Fibroblast of lung (primary cell): Measurements from ENCODE around the gene TMEM222. TPM values are rescaled to one million over a fixed set of nuclear protein-coding genes. Genes with fewer than 3 reads are reported as not detected.

Experiments
- DNase-seq, 2 donors: peaks; one replicate each; pipeline versions ENCODE4 v3.0.0 to v3.0.0-alpha.2; 2010; ENCODE audit warnings: low read depth in 2 of 2
- H2AFZ ChIP-seq: 2 replicates; pipeline ENCODE4 v1.5.1; 2012; ENCODE audit warnings: low read length, control low read depth, inconsistent platforms
- H3K27ac ChIP-seq: 2 replicates; pipeline ENCODE4 v1.5.1; 2011; ENCODE audit warnings: low read length, control low read depth; ENCODE audit not compliant: insufficient read depth
- H3K27me3 ChIP-seq: 2 replicates; pipeline ENCODE4 v1.5.1; 2011; ENCODE audit warnings: mild to moderate bottlenecking, low read length; ENCODE audit not compliant: control insufficient read depth, insufficient read depth
- H3K36me3 ChIP-seq: 2 replicates; pipeline ENCODE4 v1.5.1; 2011; ENCODE audit warnings: low read length; ENCODE audit not compliant: control insufficient read depth, insufficient read depth
- H3K4me1 ChIP-seq: 2 replicates; pipeline ENCODE4 v1.5.1; 2011; ENCODE audit warnings: low read length; ENCODE audit not compliant: control insufficient read depth, insufficient read depth; ENCODE audit errors: extremely low read depth
- H3K4me2 ChIP-seq: 2 replicates; pipeline ENCODE4 v1.5.1; 2011; ENCODE audit warnings: low read length, control low read depth; ENCODE audit not compliant: insufficient read depth; ENCODE audit errors: extremely low read depth
- H3K4me3 ChIP-seq, 4 experiments: fragments of 200-600 bp in 1 of 4; sonication (generic) in 1 of 4; replicated peaks in 1 of 4; 2 replicates each; pipeline ENCODE4 v1.5.1; 2011 to 2016; ENCODE audit warnings: low read length in 4 of 4, low read depth in 3 of 4, mild to moderate bottlenecking in 3 of 4, control low read depth in 2 of 4, inconsistent platforms in 1 of 4, mixed read lengths in 1 of 4; ENCODE audit not compliant: insufficient read depth in 1 of 4; ENCODE audit errors: control extremely low read depth in 1 of 4
- H3K79me2 ChIP-seq: 2 replicates; pipeline ENCODE4 v1.5.1; 2012; ENCODE audit warnings: mild to moderate bottlenecking, low read length, inconsistent platforms; ENCODE audit not compliant: control insufficient read depth, insufficient read depth
- H3K9ac ChIP-seq: 2 replicates; pipeline ENCODE4 v1.5.1; 2011; ENCODE audit warnings: mild to moderate bottlenecking, low read length, control low read depth; ENCODE audit not compliant: insufficient read depth
- H3K9me3 ChIP-seq: 2 replicates; pipeline ENCODE4 v1.5.1; 2012; ENCODE audit warnings: low read depth, low read length; ENCODE audit not compliant: control insufficient read depth, insufficient read depth
- H4K20me1 ChIP-seq: 2 replicates; pipeline ENCODE4 v1.5.1; 2011; ENCODE audit warnings: low read length; ENCODE audit not compliant: control insufficient read depth, insufficient read depth; ENCODE audit errors: extremely low read depth
- EZH2 ChIP-seq: IDR thresholded peaks from 2 replicates; pipeline ENCODE4 v1.5.1; 2012; ENCODE audit warnings: low read length, control low read depth, mild to moderate bottlenecking; ENCODE audit errors: missing control alignments
- polyA plus RNA-seq, 2 donors: library from polyadenylated mRNA; depleted of rRNA in 1 of 2; stranded (reverse) in 1 of 2; unstranded in 1 of 2; fragments of >200 nt; gene quantifications; 2 replicates each; pipeline ENCODE4 v1.2.1, GENCODE V29; 2011 to 2012; ENCODE audit warnings: missing spikeins in 1 of 2
- total RNA-seq: library from RNA; depleted of rRNA; stranded (reverse); fragments of >200 nt; gene quantifications from 2 replicates; pipeline ENCODE4 v1.2.1, GENCODE V29; 2014
- TF ChIP-seq, protein P1 (sequence below), 2 donors: IDR thresholded peaks in 1 of 2; conservative IDR thresholded peaks in 1 of 2; 1 replicate in 1 of 2; 2 replicates in 1 of 2; pipeline ENCODE4 v1.5.1; 2011 to 2012; ENCODE audit warnings: low read length in 2 of 2, control low read depth in 1 of 2, inconsistent platforms in 1 of 2, low read depth in 1 of 2, mild to moderate bottlenecking in 1 of 2

TMEM222 gene
- total and polyA plus RNA-seq, 2 donors (not counting 1 experiment from before 2014, with no cell fraction given): 21.6 to 37.1 TPM

DNA sequence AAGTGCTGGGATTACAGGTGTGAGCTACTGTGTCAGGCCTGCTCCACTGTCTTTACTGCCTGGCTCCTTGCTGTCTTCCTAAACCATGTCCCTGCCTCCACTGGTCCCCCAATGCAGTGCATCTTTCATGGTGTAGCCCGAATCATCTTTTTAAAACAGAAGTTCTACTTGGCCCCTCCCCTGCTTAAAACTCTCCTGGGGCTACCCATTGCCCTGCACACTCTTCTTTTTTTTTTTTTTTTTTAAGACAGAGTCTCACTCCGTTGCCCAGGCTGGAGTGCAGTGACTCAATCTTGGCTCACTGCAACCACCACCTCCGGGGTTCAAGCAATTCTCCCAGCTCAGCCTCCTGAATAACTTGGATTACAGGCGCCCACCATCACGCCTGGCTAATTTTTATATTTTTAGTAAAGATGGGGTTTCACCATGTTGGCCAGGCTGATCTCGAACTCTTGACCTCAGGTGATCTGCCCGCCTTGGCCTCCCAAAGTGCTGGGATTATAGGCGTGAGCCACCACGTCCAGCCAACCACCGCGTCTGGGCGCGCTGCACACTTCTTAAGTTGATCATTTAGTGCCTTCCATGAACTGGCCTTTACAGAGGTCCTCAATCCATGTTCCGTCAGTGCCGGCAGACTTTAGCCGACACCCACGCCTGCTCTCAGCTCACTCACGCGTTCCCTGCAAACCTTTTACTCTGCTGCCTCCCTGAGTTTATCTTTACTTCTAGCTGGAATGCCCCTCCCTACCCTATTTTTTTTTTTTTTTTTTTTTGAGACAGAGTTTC lies 50.3 kb downstream of the TMEM222 start:
- no peak overlapping the region for H3K9ac ChIP-seq
- no peak overlapping the region for H2AFZ ChIP-seq
- TF ChIP-seq EZH2: no peak
- TF ChIP-seq, protein P1, sequence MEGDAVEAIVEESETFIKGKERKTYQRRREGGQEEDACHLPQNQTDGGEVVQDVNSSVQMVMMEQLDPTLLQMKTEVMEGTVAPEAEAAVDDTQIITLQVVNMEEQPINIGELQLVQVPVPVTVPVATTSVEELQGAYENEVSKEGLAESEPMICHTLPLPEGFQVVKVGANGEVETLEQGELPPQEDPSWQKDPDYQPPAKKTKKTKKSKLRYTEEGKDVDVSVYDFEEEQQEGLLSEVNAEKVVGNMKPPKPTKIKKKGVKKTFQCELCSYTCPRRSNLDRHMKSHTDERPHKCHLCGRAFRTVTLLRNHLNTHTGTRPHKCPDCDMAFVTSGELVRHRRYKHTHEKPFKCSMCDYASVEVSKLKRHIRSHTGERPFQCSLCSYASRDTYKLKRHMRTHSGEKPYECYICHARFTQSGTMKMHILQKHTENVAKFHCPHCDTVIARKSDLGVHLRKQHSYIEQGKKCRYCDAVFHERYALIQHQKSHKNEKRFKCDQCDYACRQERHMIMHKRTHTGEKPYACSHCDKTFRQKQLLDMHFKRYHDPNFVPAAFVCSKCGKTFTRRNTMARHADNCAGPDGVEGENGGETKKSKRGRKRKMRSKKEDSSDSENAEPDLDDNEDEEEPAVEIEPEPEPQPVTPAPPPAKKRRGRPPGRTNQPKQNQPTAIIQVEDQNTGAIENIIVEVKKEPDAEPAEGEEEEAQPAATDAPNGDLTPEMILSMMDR (conservative IDR thresholded peaks at IDR 0.05 in 1 of 2, IDR thresholded peaks at IDR 0.05 in 1 of 2; ENCODE audit: low read depth in 1 of 2, low read length in 2 of 2): no peak
- no peaks in the 10 kb centered on the region for H3K9me3 ChIP-seq
- DNase-seq: no peak
- H3K4me2 ChIP-seq: no peak overlapping the region
- no peaks in the 10 kb centered on the region for H3K36me3 ChIP-seq
- H3K79me2 ChIP-seq: no peaks in the 10 kb centered on the region
- H3K4me1 ChIP-seq: peaks cover 2% of the 10 kb centered on the region
- peaks cover 4% of the 10 kb centered on the region for H3K27me3 ChIP-seq
- no peak overlapping the region for H3K27ac ChIP-seq
- H3K4me3 ChIP-seq: no peak overlapping the region
- H4K20me1 ChIP-seq: no peaks in the 10 kb centered on the region

DNA sequence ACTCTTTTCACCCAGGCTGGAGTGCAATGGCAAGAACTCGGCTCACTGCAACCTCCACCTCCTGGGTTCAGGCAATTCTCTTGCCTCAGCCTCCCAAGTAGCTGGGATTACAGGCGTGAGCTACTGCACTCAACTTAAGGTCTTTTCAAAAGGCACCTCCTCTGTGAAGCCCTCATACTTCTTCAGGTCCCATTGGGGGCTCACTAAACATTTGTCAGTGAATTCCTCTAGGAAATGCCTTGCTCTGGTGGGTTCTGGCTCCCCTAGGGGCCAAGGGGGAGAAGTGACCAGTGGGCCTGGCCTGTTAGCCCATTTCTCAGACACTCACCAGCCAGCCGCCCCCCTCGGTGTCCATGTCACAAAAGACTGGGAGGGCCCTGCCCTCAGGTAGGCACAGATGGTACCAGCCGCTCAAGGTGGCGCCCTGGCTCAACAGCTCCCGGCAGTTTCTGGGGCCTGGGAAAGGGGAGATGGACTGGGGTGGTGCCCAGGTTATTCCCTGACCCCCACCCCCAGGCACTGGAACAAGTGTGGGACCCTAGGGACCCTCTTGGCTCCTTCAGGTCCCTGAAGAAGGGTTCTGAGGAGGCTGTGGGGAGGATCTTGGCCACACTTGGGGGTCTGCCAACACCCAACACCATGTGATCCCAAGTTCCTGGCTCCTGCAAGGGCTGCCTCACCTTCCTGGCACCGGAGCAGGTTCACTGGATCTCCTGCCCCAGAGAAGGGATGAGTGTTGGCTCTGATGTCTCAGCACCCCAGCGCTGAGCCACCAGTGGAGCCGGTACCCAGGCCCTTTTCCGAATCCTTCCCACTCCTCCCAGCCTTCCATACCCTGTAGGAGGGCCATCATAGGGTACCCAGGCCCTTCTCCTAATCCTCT lies 51.1 kb downstream of the TMEM222 start:
- Histone ChIP-seq H3K27me3 (peaks cover 4% of the 10 kb centered on the region), H3K4me2 (no peak overlapping the region), H3K4me1 (no peaks in the 10 kb centered on the region), H2AFZ (no peak overlapping the region), H3K9ac (no peak overlapping the region), H3K79me2 (no peaks in the 10 kb centered on the region), H4K20me1 (no peaks in the 10 kb centered on the region), H3K27ac (no peak overlapping the region), H3K36me3 (no peaks in the 10 kb centered on the region), H3K9me3 (no peaks in the 10 kb centered on the region), H3K4me3 (no peak overlapping the region)
- no peak for DNase-seq
- TF ChIP-seq, protein P1 (conservative IDR thresholded peaks at IDR 0.05 in 1 of 2, IDR thresholded peaks at IDR 0.05 in 1 of 2; ENCODE audit: low read depth in 1 of 2, low read length in 2 of 2): peak in 1 of 2 donors; percentile 31
- no peak for TF ChIP-seq EZH2

DNA sequence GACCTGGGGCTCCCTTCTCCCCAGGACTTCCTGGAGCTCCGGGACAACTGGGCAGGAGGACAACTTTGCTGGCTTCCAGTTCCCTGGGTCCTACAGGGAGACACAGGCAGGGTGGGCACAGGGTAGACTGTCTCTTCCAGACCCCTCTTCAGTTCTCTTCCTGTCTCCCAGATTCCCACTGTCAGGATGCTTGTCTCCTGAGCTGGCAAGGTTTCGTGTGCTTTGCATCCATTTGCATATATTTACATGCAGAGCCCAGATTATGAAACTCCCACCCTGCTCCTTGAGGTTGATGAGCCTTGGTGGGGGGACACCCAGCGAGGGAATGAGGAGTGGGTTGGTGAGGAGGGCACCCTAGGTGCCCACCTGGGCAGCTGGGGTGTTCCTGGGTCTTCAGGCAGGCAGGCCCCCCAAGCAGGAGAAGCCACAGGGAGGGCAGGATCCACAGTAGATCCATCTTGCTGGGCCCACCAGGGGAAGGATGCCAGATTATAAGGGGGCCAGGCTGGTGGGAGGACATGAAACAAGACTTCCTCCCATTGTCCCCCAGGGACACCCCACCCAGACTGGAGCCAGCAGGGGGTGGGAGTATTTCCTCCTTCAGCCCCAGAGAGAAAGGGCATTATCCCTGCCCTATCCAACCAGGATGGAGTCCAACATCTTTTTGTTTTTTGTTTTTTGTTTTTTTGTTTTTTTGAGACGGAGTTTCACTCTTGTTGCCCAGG lies 52.6 kb downstream of the TMEM222 start, which contains the start of gene FCN3:
TSS of gene FCN3 (minus strand) at position 463 of the 725 bp plus-strand sequence. CDS start at position 457, 6 bp downstream.
- TF ChIP-seq, protein P1 (conservative IDR thresholded peaks at IDR 0.05 in 1 of 2, IDR thresholded peaks at IDR 0.05 in 1 of 2; ENCODE audit: low read depth in 1 of 2, low read length in 2 of 2): no peak
- TF ChIP-seq EZH2: no peak
- no peak within 1 kb of the TSS for H3K9ac ChIP-seq
- H2AFZ ChIP-seq: no peak within 1 kb of the TSS
- no peaks in the 10 kb centered on the region for H3K79me2 ChIP-seq
- H3K27ac ChIP-seq: no peak within 1 kb of the TSS
- no peaks in the 10 kb centered on the region for H3K9me3 ChIP-seq
- H3K27me3 ChIP-seq: peaks cover 4% of the 10 kb centered on the region
- no peaks in the 10 kb centered on the region for H3K36me3 ChIP-seq
- H4K20me1 ChIP-seq: no peaks in the 10 kb centered on the region
- no peak within 1 kb of the TSS for H3K4me3 ChIP-seq
- no peaks in the 10 kb centered on the region for H3K4me1 ChIP-seq
- H3K4me2 ChIP-seq: no peak within 1 kb of the TSS
- DNase-seq: no peak
